ENCODE results near the gene ADTRP.
"Not testable (repeated sequence)": the region's sequence is repeated elsewhere in the genome, so short reads cannot be mapped to it uniquely, and the experiment has no call there.

Gene ADTRP

DNA sequence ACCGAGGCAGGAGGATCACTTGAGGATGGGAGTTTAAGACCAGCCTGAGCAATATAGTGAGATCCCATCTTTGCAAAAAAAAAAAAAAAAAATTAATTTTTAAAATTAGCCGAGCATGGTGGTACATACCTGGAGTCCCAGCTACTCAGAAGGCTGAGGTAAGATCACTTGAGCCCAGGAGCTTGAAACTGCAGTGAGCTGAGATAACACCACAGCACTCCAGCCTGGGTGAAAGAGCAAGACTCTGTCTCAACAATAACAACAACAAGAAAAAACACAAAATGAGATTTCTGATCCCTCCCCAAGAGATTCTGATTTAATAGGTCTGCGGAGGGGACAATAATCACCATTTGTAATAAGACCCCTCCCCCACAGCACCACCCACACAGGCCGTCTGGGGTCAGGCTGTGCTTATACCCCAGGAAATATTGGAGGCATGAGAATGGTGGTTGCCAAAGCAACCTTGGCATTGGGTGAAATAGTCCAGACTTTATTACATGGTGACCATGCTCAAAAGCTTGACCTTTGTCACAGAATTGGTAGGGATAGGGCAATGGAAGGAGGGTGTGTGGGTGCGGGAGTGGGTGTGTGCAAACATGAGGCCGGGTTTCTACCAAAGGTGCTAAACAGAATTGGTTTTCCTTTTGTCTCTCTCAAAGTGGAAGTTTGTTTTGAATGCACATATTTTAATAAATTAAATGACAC is 24.4 kb upstream of the ADTRP start:
- no peak for DNase-seq

DNA sequence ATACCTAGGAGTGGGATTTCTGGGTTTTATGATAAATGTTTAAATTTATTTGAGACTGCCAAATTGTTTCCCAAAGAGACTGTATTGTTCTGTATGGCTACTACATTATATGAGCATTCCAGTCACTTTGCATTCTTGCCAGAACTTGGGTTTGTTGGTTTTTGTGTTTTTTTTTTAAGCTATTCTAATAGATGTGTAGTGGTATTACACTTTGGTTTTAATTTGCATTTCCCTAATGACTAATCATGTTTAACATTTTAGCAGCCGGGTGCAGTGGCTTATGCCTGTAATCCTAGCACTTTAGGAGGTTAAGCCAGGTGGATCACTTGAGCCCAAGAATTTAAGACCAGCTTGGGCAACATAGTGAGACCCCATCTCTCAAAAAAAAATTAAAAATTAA is 21.9 kb upstream of the ADTRP start:
- not testable (repeated sequence) for DNase-seq

DNA sequence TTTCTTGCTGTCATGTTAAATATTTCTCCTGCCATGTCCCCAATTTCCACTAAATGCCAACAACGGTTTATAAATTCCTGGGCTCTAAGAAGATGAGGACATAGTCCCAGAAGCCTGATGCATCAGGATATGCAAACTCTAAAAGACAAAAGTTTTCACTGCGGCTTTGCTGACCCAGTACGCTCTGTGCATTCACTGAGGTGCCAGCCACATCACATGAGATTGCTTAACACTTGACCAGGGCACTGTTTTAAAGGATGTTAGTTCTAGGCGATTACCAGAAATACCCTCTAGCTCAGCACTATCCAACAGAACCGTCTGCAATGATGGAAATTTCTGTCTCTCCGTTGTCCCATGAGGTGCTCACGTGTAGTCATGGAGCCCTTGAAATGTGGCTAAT is 19.9 kb upstream of the ADTRP start:
- DNase-seq, result no peak

DNA sequence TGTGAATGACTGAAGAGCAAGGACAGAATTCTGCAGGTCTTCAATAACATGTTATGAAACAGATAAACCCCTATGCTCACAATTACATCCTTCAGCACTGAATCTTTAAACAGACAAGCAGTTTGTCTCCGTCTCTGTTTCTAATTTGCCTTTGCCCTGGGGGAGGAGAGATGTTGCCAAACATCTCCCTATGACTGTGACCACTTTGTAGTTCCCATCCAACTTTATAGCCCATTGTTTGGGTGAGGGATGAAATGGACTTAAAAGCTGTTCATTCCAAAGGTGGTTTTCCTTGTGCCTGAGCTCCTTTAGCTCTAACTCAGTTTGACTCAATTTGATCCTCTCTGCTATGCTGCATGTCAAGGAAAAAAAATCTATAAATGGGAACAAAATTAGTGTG is 19.5 kb upstream of the ADTRP start:
- DNase-seq, result no peak

DNA sequence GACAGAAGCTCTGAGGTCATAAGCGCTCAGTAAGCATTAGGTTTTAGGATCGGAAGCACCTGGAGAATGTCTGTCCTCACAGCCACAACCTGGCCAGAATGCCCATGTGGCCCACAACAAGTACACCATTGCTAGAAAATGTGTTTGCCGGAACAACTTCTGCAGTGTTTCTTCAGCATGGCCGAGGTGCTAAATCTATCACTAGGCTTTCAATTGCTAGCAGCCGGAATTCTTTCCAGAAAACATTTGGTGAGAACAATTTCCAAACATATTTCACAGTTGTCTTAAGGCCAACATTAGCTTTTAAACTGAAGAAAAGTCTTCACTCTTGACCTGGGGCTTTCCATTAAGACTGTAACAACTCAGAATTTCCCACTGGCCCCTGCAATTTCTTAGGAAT is 18.2 kb upstream of the ADTRP start:
- DNase-seq, result no peak

DNA sequence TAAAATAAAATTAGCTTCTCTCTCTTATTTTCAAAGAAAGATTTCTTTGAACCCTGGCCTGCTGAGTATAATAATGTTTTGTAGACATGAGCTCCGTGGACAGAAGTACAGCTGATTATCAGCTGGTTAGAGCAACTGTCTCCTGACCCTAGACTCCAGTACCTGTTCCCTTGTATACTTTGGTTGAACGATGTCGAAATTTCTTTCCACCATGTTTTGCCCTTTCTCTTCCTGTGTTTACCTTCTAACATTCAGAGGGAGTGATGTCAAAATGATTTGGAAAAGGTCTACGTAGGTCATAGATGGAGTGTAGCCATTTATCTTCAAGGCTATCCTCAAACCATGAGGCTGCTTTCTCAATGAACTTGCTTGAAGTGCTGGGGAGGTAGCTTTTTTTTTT is 16.8 kb upstream of the ADTRP start:
- no peak for DNase-seq

DNA sequence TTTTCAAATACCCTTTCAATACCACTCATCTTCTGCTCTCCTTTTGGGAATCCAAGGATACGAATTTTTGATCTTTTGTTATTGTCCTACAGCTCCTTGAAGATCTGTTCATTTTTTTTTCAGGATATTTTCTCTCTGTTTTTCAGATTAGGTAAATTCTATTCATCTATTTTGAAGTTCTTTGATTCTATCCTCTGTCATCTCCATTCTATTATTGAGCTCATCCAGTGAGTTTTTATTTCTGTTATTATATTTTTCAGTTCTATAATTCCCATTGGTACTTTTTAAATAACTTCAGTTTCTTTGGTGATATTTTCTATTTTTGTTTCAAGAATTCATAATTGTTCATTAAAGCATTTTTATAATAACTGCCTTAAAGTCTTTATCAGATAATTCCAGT is 14.7 kb upstream of the ADTRP start:
- DNase-seq, result no peak

DNA sequence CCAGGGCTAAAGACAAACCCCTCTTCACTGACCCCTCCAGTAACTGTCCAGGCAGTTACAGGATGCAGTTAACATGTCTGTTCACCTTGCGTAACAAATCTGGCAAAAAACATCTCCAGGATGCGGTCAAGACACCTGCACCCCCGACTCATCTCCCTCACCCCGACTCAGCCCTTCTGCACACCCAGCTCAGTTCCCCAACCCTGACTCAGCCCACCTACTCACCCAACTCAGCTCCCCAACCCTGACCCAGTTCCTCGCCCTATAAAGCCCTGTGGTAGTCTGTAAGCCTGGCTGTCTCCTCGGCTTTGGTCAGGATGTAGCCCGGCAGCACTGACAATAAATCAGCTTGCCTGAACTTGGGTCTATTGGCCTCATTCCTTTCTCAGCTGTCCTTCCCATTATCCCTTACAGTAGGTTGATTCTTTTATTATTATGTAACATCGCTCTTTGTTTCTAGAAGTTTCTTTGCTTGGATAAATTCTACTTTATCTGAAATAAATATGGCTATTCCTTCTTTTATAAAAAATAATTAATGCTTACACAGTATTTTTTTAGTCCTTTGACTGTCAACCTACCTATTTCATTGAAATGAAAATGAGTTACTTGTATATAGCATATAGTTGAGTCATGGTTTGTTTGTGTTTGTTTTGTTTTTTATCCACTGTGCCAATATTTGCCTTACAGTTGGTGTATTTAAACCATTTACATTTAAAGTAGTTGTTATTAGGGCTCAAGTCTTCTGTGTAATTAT is 12.9 kb upstream of the ADTRP start:
- no peak for DNase-seq

DNA sequence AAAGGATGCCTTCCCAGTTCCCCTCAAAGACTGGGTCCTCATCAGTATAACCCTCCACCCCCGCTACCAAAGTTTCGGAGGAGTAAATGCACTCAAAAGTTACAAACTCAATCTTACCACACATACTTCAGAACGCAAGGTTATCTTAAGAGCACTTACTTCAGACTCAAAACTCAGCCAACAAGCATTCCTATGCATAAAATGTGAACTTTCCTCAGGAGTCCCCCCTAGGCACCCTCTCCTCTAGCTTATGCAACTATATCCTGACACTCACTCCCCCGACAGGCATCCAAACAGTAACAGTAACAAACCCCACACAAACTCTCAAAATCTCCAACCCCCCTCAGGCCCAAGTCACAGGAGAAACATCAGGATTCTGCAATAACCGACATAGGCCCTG is 11.1 kb upstream of the ADTRP start:
- no peak for DNase-seq

DNA sequence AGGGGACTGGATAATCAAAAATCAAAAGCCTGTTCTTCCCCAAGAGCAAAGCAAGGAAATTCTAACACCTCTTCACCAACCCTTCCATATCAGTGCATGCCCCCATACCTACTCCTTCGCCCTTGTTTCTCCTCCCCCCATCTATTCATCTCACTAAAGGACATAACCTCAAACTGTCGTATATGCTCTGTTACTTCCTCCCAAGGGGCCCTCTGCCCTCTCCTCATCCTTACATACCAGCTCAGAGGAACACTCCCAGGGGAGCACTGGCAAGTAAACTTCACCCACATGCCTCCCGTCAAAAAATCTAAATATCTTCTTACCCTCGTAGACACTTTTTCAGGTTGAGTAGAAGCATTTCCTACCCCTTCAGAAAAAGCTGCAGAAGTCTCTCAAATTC is 9.4 kb upstream of the ADTRP start:
- no peak for DNase-seq

DNA sequence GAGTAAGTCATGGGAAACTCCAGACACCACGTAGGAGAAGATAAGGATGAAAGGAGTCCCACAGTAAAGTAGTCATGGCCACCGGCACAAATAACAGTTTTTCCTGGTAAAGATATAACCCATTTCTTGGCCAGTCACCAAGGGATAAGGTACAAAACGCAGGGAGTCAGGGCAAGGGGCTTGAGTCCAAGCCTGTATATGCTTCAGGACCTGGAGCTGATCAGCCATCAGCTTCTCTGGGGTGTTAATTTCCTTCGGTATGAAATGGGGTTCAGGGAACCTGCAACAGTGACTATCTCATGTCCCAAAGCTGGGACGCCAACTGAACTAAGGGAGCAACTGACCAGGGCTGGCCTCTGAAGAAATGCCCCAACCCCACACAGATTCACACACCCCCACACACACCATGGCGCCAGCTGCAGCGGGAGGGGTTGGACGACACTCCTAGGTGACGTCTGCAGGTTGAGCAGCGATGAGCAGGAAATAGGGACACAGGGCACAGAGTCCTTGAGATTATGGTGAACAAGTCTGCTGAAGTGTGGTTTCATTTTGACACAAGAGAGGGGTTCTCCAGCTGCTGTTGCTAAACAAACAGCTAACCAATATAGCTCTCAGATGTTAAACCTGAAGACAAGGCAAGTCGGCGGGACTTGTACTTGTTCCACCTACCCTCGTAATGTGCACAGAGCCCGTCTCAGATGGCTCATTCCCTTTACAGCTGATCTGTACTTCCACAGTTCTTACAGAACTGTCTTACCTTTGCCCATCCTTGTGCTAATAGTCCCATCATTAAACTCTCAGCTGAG is 7.4 kb upstream of the ADTRP start:
- peak in 1 of 2 donors; percentile 59 for DNase-seq

DNA sequence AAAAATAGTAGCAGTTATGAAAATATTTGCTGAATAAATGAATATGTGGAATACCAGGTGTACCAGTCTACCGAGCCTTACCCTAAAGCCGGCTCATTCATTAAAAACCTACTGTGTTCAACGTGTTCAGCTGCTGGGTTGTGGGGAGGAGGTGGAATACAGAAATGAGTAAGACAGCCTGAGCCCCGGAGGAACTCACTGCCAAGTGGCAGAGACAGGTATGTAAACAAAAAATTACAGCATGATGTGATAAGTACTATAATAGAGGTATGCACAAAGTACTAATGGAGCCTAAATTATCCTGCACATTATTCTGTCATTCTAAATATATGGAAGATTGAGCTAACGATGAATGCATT is 6.8 kb upstream of the ADTRP start:
- DNase-seq, result peak in 1 of 2 donors; percentile 18

DNA sequence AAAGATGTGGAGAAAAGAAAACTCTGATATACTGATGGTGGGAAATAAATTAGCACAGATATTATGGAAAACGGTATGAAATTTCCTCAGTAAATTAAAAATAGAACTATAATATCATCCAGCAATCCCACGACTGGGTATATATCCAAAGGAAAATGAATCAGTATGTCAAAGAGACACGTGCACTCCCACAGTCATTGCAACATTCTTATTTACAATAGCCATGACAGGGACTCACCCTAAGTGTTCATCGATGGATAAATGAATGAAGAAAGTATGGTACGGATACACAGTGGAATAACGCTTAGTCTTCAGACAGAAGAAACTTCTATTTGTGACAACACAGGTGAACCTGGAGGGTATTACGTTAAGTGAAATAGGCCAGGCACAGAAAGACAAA is 5.7 kb upstream of the ADTRP start:
- no peak for DNase-seq

DNA sequence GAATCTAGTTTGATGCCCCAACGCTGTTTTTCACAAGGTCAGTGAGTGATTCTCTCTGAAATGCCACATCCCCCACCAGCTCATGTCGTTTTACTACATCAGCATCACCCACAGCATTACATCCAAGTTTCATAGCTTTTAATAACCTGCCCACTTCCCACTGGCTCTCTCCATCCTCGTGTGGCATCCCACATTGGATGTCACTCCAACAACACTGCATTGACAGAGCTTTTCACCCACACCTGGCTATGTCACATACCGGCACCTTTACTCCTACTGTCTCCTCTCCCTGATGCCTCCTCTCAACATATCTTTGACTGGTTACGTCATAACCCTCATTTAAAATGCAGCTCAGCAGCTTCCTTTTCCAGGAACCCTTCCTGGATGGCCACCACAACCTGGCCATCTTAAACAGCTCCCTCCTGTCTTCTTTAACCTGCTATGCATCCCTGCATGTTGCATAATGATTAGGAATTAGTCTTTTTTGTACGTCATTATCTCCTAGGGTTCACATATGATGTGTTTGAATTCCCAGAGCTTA is 5.0 kb upstream of the ADTRP start:
- no peak for DNase-seq

DNA sequence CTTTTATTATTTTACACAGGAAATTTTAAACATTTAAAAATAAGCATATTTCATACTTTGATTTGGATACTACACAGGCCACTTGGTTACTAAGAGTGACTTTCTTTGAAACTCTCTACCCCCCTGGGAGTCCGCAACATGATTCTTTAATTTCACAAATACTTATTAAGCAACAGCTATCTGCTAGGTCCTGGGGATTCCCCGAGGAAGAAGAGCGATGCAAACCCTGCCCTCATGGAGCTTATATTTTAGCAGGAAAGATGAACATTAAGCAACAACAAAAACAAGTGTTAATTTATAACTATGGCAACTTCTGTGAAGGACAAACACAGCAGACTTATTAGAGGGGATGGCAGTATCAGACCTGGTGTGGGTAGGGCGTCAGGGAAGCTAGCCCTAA is 3.9 kb upstream of the ADTRP start:
- no peak for DNase-seq

DNA sequence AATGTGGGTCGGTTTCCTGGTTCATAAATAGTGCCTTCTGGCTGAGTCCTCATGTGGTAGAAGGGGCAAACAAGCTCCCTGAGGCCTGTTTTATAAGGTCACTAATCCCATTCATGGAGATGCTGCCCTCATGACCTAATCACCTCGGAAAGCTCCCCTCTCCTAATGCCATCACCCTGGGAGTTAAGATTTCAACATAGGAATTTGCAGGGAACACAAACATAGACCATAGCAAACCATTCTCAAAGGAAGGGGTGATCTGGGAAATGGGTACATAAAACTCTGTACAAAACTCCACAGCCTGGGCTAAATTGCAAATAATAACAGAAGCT is 1.5 kb upstream of the ADTRP start:
- DNase-seq, result no peak

DNA sequence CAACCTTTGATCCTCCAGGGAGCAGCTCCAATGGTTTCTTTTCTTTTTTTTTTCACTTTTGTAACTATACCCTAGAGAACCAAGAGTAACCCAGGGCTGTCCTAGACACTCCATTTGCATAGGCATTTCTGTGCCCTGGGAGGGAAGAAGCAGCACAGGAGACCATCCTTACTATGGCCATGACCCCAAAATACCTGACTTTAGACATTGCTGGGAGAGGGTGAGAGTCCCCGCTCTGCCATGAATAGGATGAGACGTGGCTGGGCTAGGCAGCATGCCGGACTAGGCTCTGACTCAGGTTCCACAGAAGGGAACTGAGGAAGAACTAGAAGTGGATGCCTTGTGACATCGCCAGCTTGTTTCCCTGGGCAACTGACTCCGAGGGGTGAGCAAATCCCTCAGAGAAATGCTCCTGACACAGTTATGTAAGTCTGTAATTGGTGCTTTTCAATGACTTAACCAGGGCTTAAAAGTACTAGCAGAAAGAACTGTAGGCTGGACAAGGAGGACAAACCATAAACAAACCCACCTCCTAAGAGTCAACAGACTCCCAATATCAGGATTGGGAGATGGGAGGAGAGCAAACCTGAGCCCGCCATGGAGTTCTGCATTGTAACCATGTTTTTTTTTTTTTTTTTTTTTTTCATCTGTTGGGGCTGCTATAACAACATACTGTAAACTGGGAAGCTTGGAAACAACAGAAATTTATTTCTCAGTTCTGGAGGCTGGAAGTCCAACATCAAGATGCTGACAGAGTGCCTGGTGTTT is 910 bp upstream of the ADTRP start:
- no peak for DNase-seq

DNA sequence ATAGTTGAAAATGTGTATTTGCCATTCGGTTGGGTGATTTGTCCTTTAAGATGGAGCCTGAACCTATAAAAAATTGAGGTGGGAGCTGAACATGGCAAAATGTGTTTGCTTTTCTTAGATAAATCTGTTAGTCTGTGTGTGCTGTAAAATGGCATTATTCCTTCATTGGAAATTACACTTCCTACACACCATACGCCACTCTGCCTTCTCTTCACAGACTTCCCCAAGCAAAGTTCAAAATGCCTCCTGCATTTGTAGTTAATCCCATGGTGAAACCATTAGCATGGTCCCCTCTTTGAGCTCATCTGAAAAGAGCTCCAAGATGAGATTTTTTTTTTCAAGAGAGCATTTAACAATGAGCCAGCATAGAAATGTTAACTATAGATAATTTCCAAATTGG is 567 bp downstream of the ADTRP start:
- DNase-seq, result no peak

DNA sequence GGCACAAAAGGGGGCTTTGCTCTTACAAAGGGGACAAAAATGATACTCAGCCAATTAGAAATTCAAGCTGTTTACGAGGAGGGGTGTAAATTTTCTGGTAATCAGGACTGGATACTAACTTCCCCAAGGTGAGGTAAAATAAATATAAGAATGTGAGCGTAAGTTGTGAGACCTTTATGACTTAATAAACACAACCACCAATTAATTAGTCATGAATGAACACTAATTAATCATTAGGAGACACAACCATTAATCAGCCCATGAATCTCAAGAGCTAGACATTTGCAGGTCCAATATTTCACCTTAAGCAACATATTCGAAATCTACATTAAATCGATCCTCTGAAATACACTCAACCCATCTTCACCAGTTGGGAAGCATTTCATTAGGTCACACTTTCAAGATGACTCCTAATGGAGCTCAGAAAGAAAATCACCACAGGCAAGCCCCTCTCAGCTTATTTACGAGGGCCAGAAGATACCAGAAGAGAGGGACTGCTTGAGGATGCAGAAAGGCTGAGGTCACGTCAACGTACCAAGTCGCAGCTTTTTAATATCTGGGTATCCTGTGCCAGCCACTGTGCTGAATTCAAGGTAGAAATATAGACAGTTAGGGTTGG is 2.7 kb downstream of the ADTRP start:
- DNase-seq, result no peak

DNA sequence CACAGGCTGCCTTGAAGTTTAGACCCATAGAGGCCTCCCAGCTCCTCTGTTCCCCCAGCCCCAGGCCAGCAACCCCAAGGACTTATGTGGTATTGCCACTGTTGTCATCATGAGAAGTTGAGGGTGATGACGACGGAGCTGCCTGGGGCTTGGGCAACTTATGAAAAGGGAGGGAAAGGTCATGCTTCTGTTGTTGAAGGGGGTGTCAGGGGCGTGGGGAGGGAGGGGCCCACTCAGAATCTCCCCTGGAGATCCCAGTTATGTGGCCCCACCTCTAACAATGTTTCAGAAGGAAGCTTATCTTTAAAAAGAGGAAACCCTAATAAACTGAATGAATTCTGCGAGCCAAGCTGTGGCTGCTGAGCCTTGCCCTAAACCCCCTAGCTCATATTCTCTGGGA is 4.2 kb downstream of the ADTRP start:
- DNase-seq, result no peak

DNA sequence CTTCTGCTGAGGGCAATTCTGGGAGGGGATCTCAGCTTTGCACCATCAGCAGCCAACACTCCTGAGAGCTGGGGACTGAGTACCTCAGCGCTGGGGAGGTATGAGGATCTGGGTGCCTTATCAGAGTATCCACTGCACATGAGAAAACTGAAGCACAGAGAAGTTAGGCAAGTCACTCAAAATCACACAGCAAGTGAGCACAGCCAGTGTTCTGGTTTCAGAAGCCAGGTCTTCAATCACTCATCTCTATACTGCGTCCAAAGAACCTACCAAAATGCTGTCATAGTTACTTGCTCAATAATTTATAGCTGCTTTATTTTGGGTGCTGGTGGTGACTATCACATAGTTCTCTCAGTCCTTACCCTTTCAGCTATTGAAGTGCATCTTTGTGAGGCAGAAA is 5.0 kb downstream of the ADTRP start:
- DNase-seq, result no peak

DNA sequence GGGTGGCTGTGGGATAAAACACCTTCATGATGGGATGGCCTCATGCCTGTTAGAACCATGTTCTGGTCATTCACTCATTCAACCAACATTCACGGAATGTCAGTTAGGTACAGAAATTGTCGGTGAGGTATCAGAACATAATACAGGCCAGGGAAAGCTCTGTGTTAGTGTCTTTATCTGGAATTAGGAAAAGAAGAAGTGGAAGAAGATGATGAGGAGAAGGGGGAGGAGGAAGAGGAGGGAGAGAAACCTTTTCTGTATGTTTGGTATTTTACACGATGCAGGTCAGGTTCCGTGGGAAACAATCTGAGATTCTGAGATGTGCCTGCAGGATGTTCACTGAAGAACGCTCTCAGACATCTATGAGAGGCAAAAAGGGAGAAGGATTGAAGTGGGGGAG is 5.6 kb downstream of the ADTRP start:
- DNase-seq, result no peak

Data from CD4-positive, alpha-beta T cell treated with Interferon alpha-2 for 1 hour (primary cell).